Adrenal gland (tissue), 12 donors: Measurements from ENCODE around the gene INPP4B. TPM values are rescaled to one million over a fixed set of nuclear protein-coding genes. Genes with fewer than 3 reads are reported as not detected.

ENCODE experiments used
- DNase-seq, 7 donors: peaks; one replicate each; pipeline ENCODE4 v3.0.0-alpha.2; 2019 to 2020
- H3K27ac ChIP-seq, 5 donors: fragments of 200-600 bp; sonication (generic) in 4 of 5; 1 replicate in 3 of 5; 2 replicates in 2 of 5; pipeline versions ENCODE4 v1.5.1 to v1.8.0; 2016 to 2020; ENCODE audit warnings: mild to moderate bottlenecking in 1 of 5
- H3K27me3 ChIP-seq: fragments of 200-600 bp; 2 replicates; pipeline ENCODE4 v1.8.0; 2021
- H3K36me3 ChIP-seq, 2 donors: fragments of 200-600 bp; replicated peaks in 1 of 2; 1 replicate in 1 of 2; 2 replicates in 1 of 2; pipeline versions ENCODE4 v1.5.1 to v1.8.0; 2018 to 2022
- H3K4me1 ChIP-seq, 2 donors: fragments of 200-600 bp; replicated peaks in 1 of 2; 1 replicate in 1 of 2; 2 replicates in 1 of 2; pipeline versions ENCODE4 v1.5.1 to v1.8.0; 2018 to 2021
- H3K4me3 ChIP-seq, 4 donors: fragments of 200-600 bp; sonication (generic) in 3 of 4; one replicate each; pipeline ENCODE4 v1.5.1; 2016 to 2018
- H3K9me3 ChIP-seq, 3 donors: fragments of 200-600 bp; sonication (generic) in 1 of 3; replicated peaks in 1 of 3; 1 replicate in 2 of 3; 2 replicates in 1 of 3; pipeline versions ENCODE4 v1.5.1 to v1.8.0; 2016 to 2021
- CTCF ChIP-seq, 6 experiments: fragments of 450-650 bp in 4 of 6; fragments of 200-600 bp in 2 of 6; sonication (generic) in 1 of 6; IDR thresholded peaks; 1 replicate in 5 of 6; 2 replicates in 1 of 6; pipeline versions ENCODE4 v1.5.1 to v1.8.0; 2016 to 2021; ENCODE audit warnings: antibody characterized with exemption in 6 of 6, mild to moderate bottlenecking in 2 of 6, moderate library complexity in 1 of 6
- POLR2A ChIP-seq, 2 donors: fragments of 450-650 bp; IDR thresholded peaks; one replicate each; pipeline ENCODE4 v1.6.1; 2017; ENCODE audit warnings: antibody characterized with exemption in 2 of 2, mild to moderate bottlenecking in 2 of 2, moderate library complexity in 1 of 2
- WGBS, 4 donors: extraction: QIAGEN DNeasy Blood & Tissue Kit in 2 of 4; methylation state at CpG; one replicate each; pipeline versions ENCODE4 v1.1.5 to v1.1.7; 2013 to 2017; 5-methylcytosine and 5-hydroxymethylcytosine counted together
- intact Hi-C, 2 donors: fragments of 100-400 bp; cut with DNase I; formaldehyde crosslinking; loops; one replicate each; pipeline versions ENCODE4 v1.14.1 to v1.15.0; 2022 to 2023
- polyA plus RNA-seq, 3 donors: library from polyadenylated mRNA; stranded (reverse); fragments of 200-250 nt in 2 of 3; fragments of 350-450 nt in 1 of 3; fragmentation: Illumina TruSeq in 1 of 3; extraction: RNeasy Lipid Tissue Mini Kit (QIAGEN cat#74804) in 1 of 3; gene quantifications; one replicate each; pipeline ENCODE4 v1.2.3, GENCODE V29; 2013 to 2014
- total RNA-seq, 9 donors: library from RNA; depleted of rRNA in 4 of 9; stranded (reverse); fragments of >200 nt in 4 of 9; fragments of 120-200 nt in 1 of 9; fragmentation: NEBNext Ultra II Directional in 1 of 9; extraction: Animal tissue kit (Norgen Biotek cat#: 25700) in 1 of 9; gene quantifications; one replicate each; pipeline versions ENCODE4 v1.1.0 to v1.2.4, GENCODE V29; 2013 to 2023
- donor health status: healthy with polysubstance abuse.
- donor health status: Bipolar disorder and iron deficiency.
- donor health status: DM: yes; HTN: yes; CAD: no.
- donor health status: DM: no; HTN: no; CAD: no.
- donor health status: DM: no; HTN: no; CAD: no.
- donor health status: DM: yes; HTN: yes; CAD: no.

Gene INPP4B
- total and polyA plus RNA-seq, 12 donors = 2.2 to 21.6 (median 11.8) TPM

DNA sequence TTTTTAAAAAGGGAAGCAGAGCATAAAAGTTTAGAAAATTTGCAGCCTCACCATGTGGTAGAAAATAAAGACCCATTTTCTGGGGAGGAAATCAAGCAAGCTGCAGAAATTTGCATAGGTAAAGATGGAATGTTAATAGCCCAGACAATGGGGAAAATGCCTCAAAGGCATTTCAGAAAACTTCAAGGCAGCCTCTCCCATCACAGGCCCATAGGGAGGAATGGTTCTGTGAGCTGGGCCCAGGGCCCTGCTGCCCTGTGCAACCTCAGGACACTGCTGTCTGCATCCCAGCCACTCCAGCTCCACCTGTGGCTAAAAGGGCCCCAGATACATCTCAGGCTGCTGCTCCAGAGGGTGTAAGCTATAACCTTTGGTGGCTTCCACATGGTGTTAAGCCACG, 137.9 kb downstream of the INPP4B start:
- no peak overlapping the region for H3K4me3 ChIP-seq
- no peaks in the 10 kb centered on the region for H3K27me3 ChIP-seq
- 80 to 94% (median 85%) methylated on average over 1 of the region's 1 CpG for WGBS, 4 donors
- intact Hi-C loops = no loop called here
- DNase-seq = no peak
- no peaks in the 10 kb centered on the region for H3K36me3 ChIP-seq
- no peak overlapping the region for H3K27ac ChIP-seq
- no peaks in the 10 kb centered on the region for H3K4me1 ChIP-seq
- no peaks in the 10 kb centered on the region for H3K9me3 ChIP-seq
- TF ChIP-seq CTCF (IDR thresholded peaks at IDR 0.05) = no peak
- TF ChIP-seq POLR2A (IDR thresholded peaks at IDR 0.05) = no peak

GRCh38 chr4:142707401-142707800, 138.7 kb downstream of the INPP4B start:
- no peaks in the 10 kb centered on the region for H3K36me3 ChIP-seq
- intact Hi-C loops = no loop called here
- H3K4me1 ChIP-seq = no peaks in the 10 kb centered on the region
- H3K27me3 ChIP-seq = no peaks in the 10 kb centered on the region
- no peak for DNase-seq
- WGBS, 4 donors = 75 to 93% (median 82%) methylated on average over 1 of the region's 1 CpG
- H3K9me3 ChIP-seq = no peaks in the 10 kb centered on the region
- H3K27ac ChIP-seq = no peak overlapping the region
- H3K4me3 ChIP-seq = no peak overlapping the region
- no peak for TF ChIP-seq CTCF (IDR thresholded peaks at IDR 0.05)
- no peak for TF ChIP-seq POLR2A (IDR thresholded peaks at IDR 0.05)

- Histone ChIP-seq H3K9me3 (no peaks in the 10 kb centered on the region), H3K36me3 (no peaks in the 10 kb centered on the region), H3K4me1 (no peaks in the 10 kb centered on the region), H3K27me3 (no peaks in the 10 kb centered on the region), H3K27ac (no peak overlapping the region), H3K4me3 (no peak overlapping the region)
- 54 to 87% (median 85%) methylated on average over 1 of the region's 1 CpG for WGBS, 4 donors
- DNase-seq = no peak
- intact Hi-C loops = no loop called here
- TF ChIP-seq CTCF (IDR thresholded peaks at IDR 0.05) (no peak), POLR2A (IDR thresholded peaks at IDR 0.05) (no peak)
These were observed 139.7 kb downstream of the INPP4B start for GRCh38 chr4:142706381-142706780.

GRCh38 chr4:142705820-142706219, 140.3 kb downstream of the INPP4B start:
- Histone ChIP-seq H3K27me3 (no peaks in the 10 kb centered on the region), H3K9me3 (no peaks in the 10 kb centered on the region), H3K4me3 (no peak overlapping the region), H3K36me3 (no peaks in the 10 kb centered on the region), H3K4me1 (no peaks in the 10 kb centered on the region), H3K27ac (no peak overlapping the region)
- no peak for DNase-seq
- intact Hi-C loops = no loop called here
- TF ChIP-seq POLR2A (IDR thresholded peaks at IDR 0.05) (no peak), CTCF (IDR thresholded peaks at IDR 0.05) (no peak)
- WGBS, 4 donors = 84 to 100% (median 94%) methylated on average over 1 of the region's 1 CpG
